OCI-LY1 (cell line): ENCODE results near the gene RFTN1.

ENCODE experiments used
- H2AFZ ChIP-seq: fragments of 200-600 bp; sonication (generic), shearing (Covaris generic); 2 replicates; pipeline ENCODE4 v1.6.0; 2014; ENCODE audit warnings: antibody characterized with exemption, mild to moderate bottlenecking, low read length
- H3F3A ChIP-seq: fragments of 200-600 bp; sonication (generic), shearing (Covaris generic); 2 replicates; pipeline ENCODE4 v1.6.0; 2014; ENCODE audit warnings: mild to moderate bottlenecking, antibody characterized with exemption, low read length, moderate library complexity; ENCODE audit not compliant: insufficient read depth
- H3K27ac ChIP-seq: fragments of 200-600 bp; sonication (generic); 2 replicates; pipeline ENCODE4 v1.5.1; 2014; ENCODE audit warnings: low read length, mixed run types, mild to moderate bottlenecking, low read depth; ENCODE audit not compliant: poor library complexity, severe bottlenecking
- H3K27me3 ChIP-seq: fragments of 200-600 bp; sonication (generic); 2 replicates; pipeline ENCODE4 v1.6.0; 2014; ENCODE audit warnings: antibody characterized with exemption, mild to moderate bottlenecking, low read length, moderate library complexity; ENCODE audit not compliant: insufficient read depth
- H3K36me3 ChIP-seq: fragments of 200-600 bp; sonication (generic); 2 replicates; pipeline ENCODE4 v1.6.1; 2014; ENCODE audit warnings: mild to moderate bottlenecking, antibody characterized with exemption, low read length, moderate library complexity, mixed read lengths; ENCODE audit not compliant: insufficient read depth
- H3K4me1 ChIP-seq: fragments of 200-600 bp; sonication (generic); 2 replicates; pipeline ENCODE4 v1.5.1; 2014; ENCODE audit warnings: mild to moderate bottlenecking, low read length, moderate library complexity; ENCODE audit not compliant: insufficient read depth, severe bottlenecking
- H3K4me2 ChIP-seq: fragments of 200-600 bp; sonication (generic), shearing (Covaris generic); 2 replicates; pipeline ENCODE4 v1.6.1; 2014; ENCODE audit warnings: low read length
- H3K4me3 ChIP-seq: fragments of 200-600 bp; sonication (generic); 2 replicates; pipeline ENCODE4 v1.5.1; 2014; ENCODE audit warnings: low read length, low read depth, mild to moderate bottlenecking, mixed read lengths; ENCODE audit not compliant: poor library complexity, severe bottlenecking
- H3K79me2 ChIP-seq: fragments of 200-600 bp; shearing (Covaris generic); 2 replicates; pipeline ENCODE4 v1.6.1; 2016; ENCODE audit warnings: mixed run types, low read length, mixed read lengths; ENCODE audit not compliant: insufficient read depth
- H3K9ac ChIP-seq: fragments of 200-600 bp; sonication (generic), shearing (Covaris generic); 2 replicates; pipeline ENCODE4 v1.6.1; 2014; ENCODE audit warnings: mild to moderate bottlenecking, low read length, mixed read lengths
- H3K9me2 ChIP-seq: fragments of 200-600 bp; sonication (generic), shearing (Covaris generic); 2 replicates; pipeline ENCODE4 v1.6.1; 2014; ENCODE audit warnings: low read depth, mild to moderate bottlenecking, low read length, mixed read lengths
- H3K9me3 ChIP-seq: fragments of 200-600 bp; shearing (Covaris generic); 2 replicates; pipeline ENCODE4 v1.6.1; 2014; ENCODE audit warnings: low read length, mixed read lengths
- H4K20me1 ChIP-seq: fragments of 200-600 bp; sonication (generic), shearing (Covaris generic); 2 replicates; pipeline ENCODE4 v1.6.0; 2016; ENCODE audit warnings: mild to moderate bottlenecking, low read length; ENCODE audit not compliant: insufficient read depth
- CTCF ChIP-seq: fragments of 200-600 bp; sonication (generic), shearing (Covaris generic); IDR thresholded peaks from 2 replicates; pipeline ENCODE4 v1.5.1; 2017; ENCODE audit warnings: mild to moderate bottlenecking, antibody characterized with exemption, low read length, moderate library complexity, mixed read lengths
- EZH2 ChIP-seq: fragments of 200-600 bp; sonication (generic), shearing (Covaris generic); IDR thresholded peaks from 2 replicates; pipeline ENCODE4 v1.8.0; 2017; ENCODE audit warnings: borderline replicate concordance, mixed run types, mild to moderate bottlenecking, antibody characterized with exemption, low read length, moderate library complexity, mixed read lengths

RFTN1 gene

GRCh38 chr3:16460273-16460672 is 53.2 kb downstream of the RFTN1 start:
- H3K36me3 ChIP-seq = peaks cover 87% of the 10 kb centered on the region
- H4K20me1 ChIP-seq = no peaks in the 10 kb centered on the region
- peaks cover 98% of the 10 kb centered on the region for H3K79me2 ChIP-seq

GRCh38 chr3:16456784-16457415 is 56.6 kb downstream of the RFTN1 start:
- Histone ChIP-seq H3K4me2 (peak overlapping the region; percentile 16; the same call in 1 of the 2 replicates), H3K27me3 (no peaks in the 10 kb centered on the region), H3K36me3 (peaks cover 86% of the 10 kb centered on the region), H3K9me2 (no peaks in the 10 kb centered on the region), H4K20me1 (no peaks in the 10 kb centered on the region), H2AFZ (no peak overlapping the region), H3K9ac (peak overlapping the region; percentile 34; the same call in 1 of the 2 replicates), H3K27ac (peak overlapping the region; percentile 73), H3K4me1 (peaks cover 93% of the 10 kb centered on the region), H3F3A (0 out of 2 replicates have a peak, but pooled peaks cover 8% of the 10 kb centered on the region), H3K9me3 (no peaks in the 10 kb centered on the region), H3K79me2 (peaks cover 98% of the 10 kb centered on the region), H3K4me3 (no peak overlapping the region)
- TF ChIP-seq EZH2 (no peak), CTCF (no peak)

More at GRCh38 chr3:16460273-16460672, 53.2 kb downstream of the RFTN1 start:
- no peaks in the 10 kb centered on the region for H3K9me3 ChIP-seq
- H3K27ac ChIP-seq = peak overlapping the region; percentile 95
- H3K4me2 ChIP-seq = no peak overlapping the region; the same call in 1 of the 2 replicates
- H3K27me3 ChIP-seq = no peaks in the 10 kb centered on the region
- H3K4me1 ChIP-seq = peaks cover 93% of the 10 kb centered on the region
- H3K9ac ChIP-seq = peak overlapping the region; percentile 8; the same call in 1 of the 2 replicates
- TF ChIP-seq CTCF (no peak), EZH2 (no peak)
- H2AFZ ChIP-seq = no peak overlapping the region
- no peak overlapping the region for H3K4me3 ChIP-seq
- no peaks in the 10 kb centered on the region for H3K9me2 ChIP-seq
- peaks cover 8% of the 10 kb centered on the region; the same call in 1 of the 2 replicates for H3F3A ChIP-seq

- Histone ChIP-seq H3K4me3 (no peak overlapping the region), H3K4me1 (peaks cover 94% of the 10 kb centered on the region), H3K36me3 (peaks cover 88% of the 10 kb centered on the region), H3K9me2 (no peaks in the 10 kb centered on the region), H3K27ac (peak overlapping the region; percentile 73), H3K9ac (no peak overlapping the region), H3K79me2 (peaks cover 98% of the 10 kb centered on the region), H4K20me1 (no peaks in the 10 kb centered on the region), H3K4me2 (no peak overlapping the region), H3K9me3 (no peaks in the 10 kb centered on the region), H2AFZ (no peak overlapping the region), H3K27me3 (no peaks in the 10 kb centered on the region), H3F3A (0 out of 2 replicates have a peak, but pooled peaks cover 8% of the 10 kb centered on the region)
- TF ChIP-seq EZH2 (no peak), CTCF (no peak)
Observed at GRCh38 chr3:16455966-16456365, 57.5 kb downstream of the RFTN1 start.
